ENCODE measurements around the gene SOS1.

DNA sequence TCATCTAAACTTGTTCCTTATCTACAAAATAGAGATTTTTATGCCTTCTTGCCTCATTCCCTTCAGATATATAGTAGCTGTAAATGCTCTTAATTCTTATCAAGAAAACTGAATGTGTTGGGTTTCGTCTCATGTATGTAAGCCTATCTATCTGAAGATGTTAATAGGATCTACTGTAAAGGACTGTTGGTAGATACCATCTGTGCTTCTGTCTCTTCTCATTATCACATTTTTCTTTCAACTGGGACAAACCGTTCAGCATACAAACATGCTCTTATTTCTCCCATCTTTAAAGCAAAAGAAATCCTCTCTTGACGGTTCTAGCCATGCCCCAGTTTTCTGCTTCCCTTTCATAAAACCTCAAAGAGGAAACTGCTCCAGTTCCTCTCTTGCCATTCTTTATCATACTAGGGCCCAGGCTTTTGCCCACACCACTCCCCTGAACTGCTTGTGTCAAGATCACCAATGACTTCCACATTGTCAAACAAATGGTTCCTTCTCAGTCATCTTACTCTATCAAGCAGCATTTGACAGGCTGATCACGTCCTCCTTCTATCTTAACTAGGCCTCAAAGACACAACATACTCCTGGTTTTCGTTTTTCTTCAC lies 142.5 kb downstream of the SOS1 start:
- TF ChIP-seq POLR2A (IDR thresholded peaks at IDR 0.05) (no peak), CTCF (IDR thresholded peaks at IDR 0.05) (no peak)
